A549 treated with AZD9567 at 1 μM for 4 hours (cell line): Measurements from ENCODE around the gene ZDHHC16. TPM values are rescaled to one million over a fixed set of nuclear protein-coding genes. Genes with fewer than 3 reads are reported as not detected.

ENCODE experiments used
- total RNA-seq: library from RNA; stranded (reverse); fragments of 200-300 nt; extraction: Qiagen RNA extraction; gene quantifications from 5 replicates; pipeline ENCODE4 v1.2.3, GENCODE V29; 2022; ENCODE audit not compliant: insufficient read depth

ZDHHC16 gene
- 48.5 to 56.2 TPM (median 54.9 TPM) in 5 replicates for total RNA-seq

GRCh38 chr10:97445722-97446639 is at the start of gene ZDHHC16, which contains the start of gene EXOSC1:
ZDHHC16 (plus strand) TSS chr10:97446175; CDS start chr10:97451676, 5,501 bp downstream.
EXOSC1 (minus strand) TSS chr10:97446006; CDS start chr10:97445985, 21 bp downstream.

GRCh38 chr10:97400665-97401454 is 45.1 kb upstream of the ZDHHC16 start, which contains the start of gene RRP12:
RRP12 (minus strand) TSS chr10:97401340; CDS start chr10:97401231, 109 bp downstream.

GRCh38 chr10:97425964-97426775 is 19.8 kb upstream of the ZDHHC16 start, which contains the start of gene PGAM1:
PGAM1 (plus strand) TSS chr10:97426191; CDS start chr10:97426308, 117 bp downstream.

GRCh38 chr10:97498076-97498840 is 52.3 kb downstream of the ZDHHC16 start, which contains the start of gene MMS19:
MMS19 (minus strand) TSS chr10:97498422; CDS start chr10:97498384, 38 bp downstream.

GRCh38 chr10:97498841-97499560 is 53.0 kb downstream of the ZDHHC16 start, which contains the start of gene UBTD1:
UBTD1 (plus strand) TSS chr10:97498924; CDS start chr10:97499204, 280 bp downstream.

Other genes with a start within 250 kb of the ZDHHC16 start
- gene ARHGAP19, start 153.5 kb upstream of the ZDHHC16 start, total RNA-seq = 3.7 to 6.3 TPM (median 4.6 TPM) in 5 replicates
- 0.74 to 2.2 TPM (median 1.7 TPM) in 5 replicates for gene FRAT1, start 126.9 kb upstream of the ZDHHC16 start, total RNA-seq
- gene FRAT2, start 111.4 kb upstream of the ZDHHC16 start, total RNA-seq = 1.2 to 8.8 TPM (median 8.0 TPM) in 5 replicates
- 44.4 to 73.3 TPM (median 56.6 TPM) in 5 replicates for gene RRP12, start 44.8 kb upstream of the ZDHHC16 start, total RNA-seq
- 595 to 678 TPM (median 628 TPM) in 5 replicates for gene PGAM1, start 20.0 kb upstream of the ZDHHC16 start, total RNA-seq
- gene EXOSC1, start 169 bp upstream of the ZDHHC16 start, total RNA-seq = 52.3 to 74.1 TPM (median 56.7 TPM) in 5 replicates
- 46.3 to 54.9 TPM (median 49.5 TPM) in 5 replicates for gene MMS19, start 52.2 kb downstream of the ZDHHC16 start, total RNA-seq
- gene UBTD1, start 52.7 kb downstream of the ZDHHC16 start, total RNA-seq = 19.0 to 20.1 TPM (median 19.9 TPM) in 5 replicates
- 4.4 to 6.8 TPM (median 5.9 TPM) in 4 of 5 replicates, not detected in the other for gene ANKRD2, start 126.6 kb downstream of the ZDHHC16 start, total RNA-seq
- gene HOGA1, start 138.2 kb downstream of the ZDHHC16 start, total RNA-seq = 1.6 to 2.2 TPM (median 1.9 TPM) in 5 replicates
- not detected in 5 replicates for gene C10orf62, start 143.5 kb downstream of the ZDHHC16 start, total RNA-seq
- gene MORN4, start 187.3 kb downstream of the ZDHHC16 start, total RNA-seq = 3.3 to 7.4 TPM (median 6.7 TPM) in 5 replicates
- 21.4 to 26.1 TPM (median 24.3 TPM) in 5 replicates for gene PI4K2A, start 194.5 kb downstream of the ZDHHC16 start, total RNA-seq
- gene AVPI1, start 241.1 kb downstream of the ZDHHC16 start, total RNA-seq = 92.2 to 115 TPM (median 98.3 TPM) in 5 replicates